Upper lobe of left lung (tissue), 4 donors: Measurements from ENCODE around the gene RGS19.

Source experiments
- POLR2A ChIP-seq, 4 donors: fragments of 450-650 bp; IDR thresholded peaks; one replicate each; pipeline ENCODE4 v1.5.1; 2016 to 2017; ENCODE audit warnings: antibody characterized with exemption in 4 of 4, mild to moderate bottlenecking in 2 of 4
- POLR2AphosphoS5 ChIP-seq, 2 donors: sonication (generic); formaldehyde crosslinking; IDR thresholded peaks; one replicate each; pipeline ENCODE4 v1.5.1; 2017; ENCODE audit warnings: antibody characterized with exemption in 2 of 2
- TF ChIP-seq, protein P1 (sequence below), 6 experiments: fragments of 450-650 bp in 4 of 6; fragments of 200-600 bp in 2 of 6; sonication (generic) in 2 of 6; IDR thresholded peaks; one replicate each; pipeline ENCODE4 v1.5.1; 2016 to 2019; ENCODE audit warnings: antibody characterized with exemption in 6 of 6

DNA sequence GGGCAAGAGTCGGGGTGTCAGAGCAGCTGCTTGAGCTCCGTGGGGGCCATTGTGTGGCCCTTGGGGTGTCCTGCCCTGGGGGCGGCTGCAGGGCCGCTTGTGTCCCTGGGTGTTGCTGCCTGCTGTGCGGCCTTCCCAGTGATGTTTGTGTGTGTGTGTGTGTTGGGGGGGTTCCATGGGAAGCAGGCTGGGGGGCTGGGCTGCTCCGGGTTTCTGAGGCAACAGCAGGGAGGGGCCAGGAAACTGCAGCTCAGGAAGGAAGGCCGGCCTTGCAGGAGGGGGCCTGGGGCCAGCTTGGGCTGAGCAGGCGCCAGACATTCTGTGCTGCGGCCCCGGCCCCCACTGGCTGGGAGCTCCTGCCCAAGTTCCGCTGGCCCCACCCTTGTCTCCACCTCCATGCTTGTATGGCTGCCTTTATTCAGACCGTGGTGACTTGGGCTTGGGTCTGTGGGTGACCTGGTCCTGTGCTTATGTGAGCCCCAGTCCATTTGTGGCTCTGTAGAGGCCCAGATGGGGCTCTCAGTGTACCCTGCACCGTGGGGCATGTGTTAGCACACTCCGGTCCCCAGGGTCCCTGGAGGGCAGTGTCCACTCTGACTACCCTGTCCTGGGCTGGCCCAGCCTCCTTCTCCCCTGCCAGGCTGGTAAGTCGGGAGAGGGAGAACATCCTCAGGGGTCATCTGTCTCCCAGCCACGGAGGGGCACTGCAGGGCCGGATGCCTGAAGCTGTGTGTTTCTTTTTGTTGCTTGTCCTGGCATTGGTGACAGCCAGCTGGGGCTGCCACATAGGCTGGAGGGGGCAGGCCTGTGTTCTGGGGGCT is 25.3 kb downstream of the RGS19 start:
- TF ChIP-seq, protein P1, sequence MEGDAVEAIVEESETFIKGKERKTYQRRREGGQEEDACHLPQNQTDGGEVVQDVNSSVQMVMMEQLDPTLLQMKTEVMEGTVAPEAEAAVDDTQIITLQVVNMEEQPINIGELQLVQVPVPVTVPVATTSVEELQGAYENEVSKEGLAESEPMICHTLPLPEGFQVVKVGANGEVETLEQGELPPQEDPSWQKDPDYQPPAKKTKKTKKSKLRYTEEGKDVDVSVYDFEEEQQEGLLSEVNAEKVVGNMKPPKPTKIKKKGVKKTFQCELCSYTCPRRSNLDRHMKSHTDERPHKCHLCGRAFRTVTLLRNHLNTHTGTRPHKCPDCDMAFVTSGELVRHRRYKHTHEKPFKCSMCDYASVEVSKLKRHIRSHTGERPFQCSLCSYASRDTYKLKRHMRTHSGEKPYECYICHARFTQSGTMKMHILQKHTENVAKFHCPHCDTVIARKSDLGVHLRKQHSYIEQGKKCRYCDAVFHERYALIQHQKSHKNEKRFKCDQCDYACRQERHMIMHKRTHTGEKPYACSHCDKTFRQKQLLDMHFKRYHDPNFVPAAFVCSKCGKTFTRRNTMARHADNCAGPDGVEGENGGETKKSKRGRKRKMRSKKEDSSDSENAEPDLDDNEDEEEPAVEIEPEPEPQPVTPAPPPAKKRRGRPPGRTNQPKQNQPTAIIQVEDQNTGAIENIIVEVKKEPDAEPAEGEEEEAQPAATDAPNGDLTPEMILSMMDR (IDR thresholded peaks at IDR 0.05): peak in 3 of 6 experiments; percentile 10 to 50 (median 33)
- TF ChIP-seq POLR2A (IDR thresholded peaks at IDR 0.05): peak in 2 of 4 donors; percentile 13 to 40
- TF ChIP-seq POLR2AphosphoS5 (IDR thresholded peaks at IDR 0.05): peak; percentile 35 to 44
